Measurements from ENCODE around the gene PASK. TPM values are rescaled to one million over a fixed set of nuclear protein-coding genes. Genes with fewer than 3 reads are reported as not detected.

Gene PASK
- total RNA-seq, 2 donors from 2014 or later = 0.98 to 1.1 TPM

DNA sequence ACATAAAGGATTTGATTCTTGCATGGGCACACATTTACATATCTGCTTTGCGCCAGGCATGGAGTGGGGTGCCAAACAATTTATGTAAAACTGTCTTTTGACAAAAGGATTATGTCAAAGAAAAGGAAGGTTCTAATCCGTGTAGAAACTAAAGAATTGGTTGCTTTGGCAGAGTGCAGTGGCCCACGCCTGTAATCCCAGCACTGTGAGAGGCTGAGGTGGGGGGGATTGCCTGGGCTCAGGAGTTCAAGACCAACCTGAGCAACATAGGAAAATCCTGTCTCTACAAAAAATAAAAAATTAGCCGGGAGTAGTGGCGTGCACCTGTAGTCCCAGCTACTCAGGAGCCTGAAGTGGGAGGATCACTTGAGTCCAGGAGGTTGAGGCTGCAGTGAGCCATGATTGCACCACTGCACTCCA, 46.1 kb downstream of the PASK start:
- TF ChIP-seq, protein P1, sequence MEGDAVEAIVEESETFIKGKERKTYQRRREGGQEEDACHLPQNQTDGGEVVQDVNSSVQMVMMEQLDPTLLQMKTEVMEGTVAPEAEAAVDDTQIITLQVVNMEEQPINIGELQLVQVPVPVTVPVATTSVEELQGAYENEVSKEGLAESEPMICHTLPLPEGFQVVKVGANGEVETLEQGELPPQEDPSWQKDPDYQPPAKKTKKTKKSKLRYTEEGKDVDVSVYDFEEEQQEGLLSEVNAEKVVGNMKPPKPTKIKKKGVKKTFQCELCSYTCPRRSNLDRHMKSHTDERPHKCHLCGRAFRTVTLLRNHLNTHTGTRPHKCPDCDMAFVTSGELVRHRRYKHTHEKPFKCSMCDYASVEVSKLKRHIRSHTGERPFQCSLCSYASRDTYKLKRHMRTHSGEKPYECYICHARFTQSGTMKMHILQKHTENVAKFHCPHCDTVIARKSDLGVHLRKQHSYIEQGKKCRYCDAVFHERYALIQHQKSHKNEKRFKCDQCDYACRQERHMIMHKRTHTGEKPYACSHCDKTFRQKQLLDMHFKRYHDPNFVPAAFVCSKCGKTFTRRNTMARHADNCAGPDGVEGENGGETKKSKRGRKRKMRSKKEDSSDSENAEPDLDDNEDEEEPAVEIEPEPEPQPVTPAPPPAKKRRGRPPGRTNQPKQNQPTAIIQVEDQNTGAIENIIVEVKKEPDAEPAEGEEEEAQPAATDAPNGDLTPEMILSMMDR (IDR thresholded peaks at IDR 0.05) = no peak
- Histone ChIP-seq H3K9me3 (no peaks in the 10 kb centered on the region), H3K4me3 (peak overlapping the region; percentile 94 to 97), H3K27me3 (no peaks in the 10 kb centered on the region), H3K27ac (no peak overlapping the region), H3K4me1 (peaks cover 0 to 18% of the 10 kb centered on the region in 2 donors), H3K36me3 (no peaks in the 10 kb centered on the region)
- no peak for DNase-seq (ENCODE audit: low spot score)

DNA sequence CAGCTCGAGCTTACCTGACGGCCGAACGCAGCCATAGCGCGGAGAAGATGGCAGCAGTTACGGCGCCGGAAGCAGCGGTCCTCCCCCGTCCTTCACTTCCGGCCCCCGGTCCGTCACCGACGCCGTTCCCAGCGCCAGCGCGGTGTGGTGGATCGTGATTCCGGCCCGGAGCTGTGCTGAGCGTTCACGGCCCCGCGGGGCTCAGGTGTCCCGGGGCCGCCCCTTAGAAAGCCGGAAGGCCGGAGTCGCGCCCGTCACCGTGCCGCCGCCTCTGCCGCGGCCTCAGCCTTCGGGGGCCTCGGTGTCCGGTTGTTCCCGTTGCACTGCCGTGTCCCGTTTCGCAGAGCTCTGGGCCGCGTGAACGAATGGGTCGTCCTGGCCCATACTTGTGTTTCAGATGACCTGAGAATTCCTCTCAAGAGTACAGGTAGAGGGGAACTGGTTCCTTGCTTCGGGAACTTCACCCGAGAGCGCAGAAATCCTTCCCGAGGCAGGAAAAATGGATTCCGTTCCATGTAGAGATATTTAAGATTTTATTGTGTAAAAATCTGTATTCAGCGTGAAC, 47.0 kb downstream of the PASK start, which contains the start of gene MTERF4:
MTERF4 (minus strand) TSS at position 49 of the 565 bp plus-strand sequence; CDS start at position 35, 14 bp downstream.
- peak; percentile 85 for DNase-seq (ENCODE audit: low spot score)
- TF ChIP-seq, protein P1 (IDR thresholded peaks at IDR 0.05) = peak in 1 of 2 donors; percentile 12
- Histone ChIP-seq H3K4me3 (peak within 1 kb of the TSS; percentile 94 to 97), H3K9me3 (no peaks in the 10 kb centered on the region), H3K36me3 (peaks cover 3% of the 10 kb centered on the region), H3K4me1 (peaks cover 0 to 18% of the 10 kb centered on the region in 2 donors), H3K27ac (peak within 1 kb of the TSS; percentile 75 to 91), H3K27me3 (no peaks in the 10 kb centered on the region)

DNA sequence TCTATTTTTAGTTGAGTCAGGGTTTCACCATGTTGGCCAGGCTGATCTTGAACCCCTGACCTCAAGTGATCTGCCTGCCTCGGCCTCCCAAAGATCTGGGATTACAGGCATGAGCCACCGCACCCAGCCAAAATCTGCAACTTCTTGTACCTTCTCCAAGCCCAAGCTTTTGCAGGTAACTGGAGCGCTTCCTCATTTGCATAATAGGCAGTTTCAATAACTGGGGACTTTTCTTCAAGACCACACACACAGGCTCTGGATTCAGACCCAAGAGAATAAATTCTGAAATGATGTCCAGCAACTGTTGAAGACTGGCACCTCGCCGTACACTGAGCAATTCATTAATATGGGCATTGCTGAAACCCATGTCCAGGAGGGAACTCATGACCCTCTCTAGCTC, 50.0 kb downstream of the PASK start:
- no peak for DNase-seq (ENCODE audit: low spot score)
- TF ChIP-seq, protein P1 (IDR thresholded peaks at IDR 0.05) = no peak
- H3K27ac ChIP-seq = no peak overlapping the region
- peaks cover 31% of the 10 kb centered on the region for H3K36me3 ChIP-seq
- no peak overlapping the region for H3K4me3 ChIP-seq
- H3K9me3 ChIP-seq = no peaks in the 10 kb centered on the region
- no peaks in the 10 kb centered on the region for H3K27me3 ChIP-seq
- H3K4me1 ChIP-seq = peaks cover 0 to 18% of the 10 kb centered on the region in 2 donors

GRCh38 chr2:241096979-241097378, 52.3 kb downstream of the PASK start:
- Histone ChIP-seq H3K4me1 (peaks cover 0 to 10% of the 10 kb centered on the region in 2 donors), H3K27me3 (no peaks in the 10 kb centered on the region), H3K9me3 (no peaks in the 10 kb centered on the region), H3K4me3 (no peak overlapping the region), H3K27ac (no peak overlapping the region), H3K36me3 (peaks cover 54% of the 10 kb centered on the region)
- TF ChIP-seq, protein P1 (IDR thresholded peaks at IDR 0.05) = no peak
- no peak for DNase-seq (ENCODE audit: low spot score)

DNA sequence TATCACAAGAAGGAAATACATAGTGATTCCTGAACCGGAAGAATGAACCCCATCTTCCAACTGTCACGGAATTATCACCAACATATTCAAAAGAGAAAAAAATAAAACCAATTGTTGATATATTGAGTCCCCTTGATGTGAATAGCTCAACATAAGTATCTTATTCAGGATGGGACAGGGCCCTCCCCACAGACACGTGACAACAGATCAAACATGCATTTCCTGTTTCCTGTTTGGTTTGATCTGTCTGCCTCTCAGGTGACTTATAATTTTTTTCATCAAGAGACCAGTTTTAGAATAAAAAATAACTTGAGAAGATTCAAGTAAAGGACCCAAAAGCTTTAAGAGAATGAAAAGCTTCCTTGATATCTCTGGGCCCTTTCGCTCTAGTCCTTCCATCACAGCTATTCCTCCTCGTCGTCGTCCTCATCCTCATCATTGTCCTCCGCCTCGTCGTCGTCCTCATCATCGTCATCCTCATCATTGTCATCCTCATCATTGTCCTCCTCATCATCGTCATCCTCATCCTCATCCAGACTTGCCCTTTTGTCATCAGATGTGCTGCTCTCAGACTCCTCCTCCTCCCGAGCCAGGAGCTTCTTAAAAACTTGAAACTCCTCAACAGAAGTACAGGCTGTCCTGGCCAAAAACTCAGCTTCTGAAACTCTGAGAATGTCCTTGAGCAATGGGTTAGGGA, 53.5 kb downstream of the PASK start:
- no peaks in the 10 kb centered on the region for H3K9me3 ChIP-seq
- DNase-seq (ENCODE audit: low spot score) = no peak
- H3K36me3 ChIP-seq = peaks cover 66% of the 10 kb centered on the region
- TF ChIP-seq, protein P1 (IDR thresholded peaks at IDR 0.05) = no peak
- peaks cover 0 to under 1% of the 10 kb centered on the region in 2 donors for H3K4me1 ChIP-seq
- H3K4me3 ChIP-seq = no peak overlapping the region
- no peaks in the 10 kb centered on the region for H3K27me3 ChIP-seq
- no peak overlapping the region for H3K27ac ChIP-seq

All from right atrium auricular region (tissue), 2 donors.